NCI-H1930 (cell line): ENCODE measurements around the gene NTSR1.
A peak's percentile ranks its signal among the peaks of the same experiment; 100 is the strongest.

Experiments used
- DNase-seq, 2 experiments: peaks; one replicate each; lab custom pipeline; 2025; lab: John Stamatoyannopoulos, UW

NTSR1 gene

DNA sequence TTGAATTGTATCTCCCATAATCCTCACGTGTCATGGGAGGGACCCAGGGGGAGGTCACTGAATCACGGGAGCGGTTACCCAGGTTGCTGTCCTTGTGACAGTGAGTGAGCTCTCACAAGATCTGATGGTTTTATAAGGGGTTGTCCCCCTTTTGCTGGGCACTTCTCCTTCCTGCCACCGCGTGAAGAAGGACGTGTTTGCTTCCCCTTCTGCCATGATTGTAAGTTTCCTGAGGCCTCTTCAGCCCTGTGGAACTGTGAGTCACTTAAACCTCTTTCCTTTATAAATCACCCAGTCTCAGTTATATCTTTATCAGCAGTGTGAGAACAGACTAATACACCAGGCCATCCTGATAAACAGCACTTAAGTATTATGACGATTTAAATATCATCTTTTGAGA, 78.7 kb downstream of the NTSR1 start:
- DNase-seq, result no peak

DNA sequence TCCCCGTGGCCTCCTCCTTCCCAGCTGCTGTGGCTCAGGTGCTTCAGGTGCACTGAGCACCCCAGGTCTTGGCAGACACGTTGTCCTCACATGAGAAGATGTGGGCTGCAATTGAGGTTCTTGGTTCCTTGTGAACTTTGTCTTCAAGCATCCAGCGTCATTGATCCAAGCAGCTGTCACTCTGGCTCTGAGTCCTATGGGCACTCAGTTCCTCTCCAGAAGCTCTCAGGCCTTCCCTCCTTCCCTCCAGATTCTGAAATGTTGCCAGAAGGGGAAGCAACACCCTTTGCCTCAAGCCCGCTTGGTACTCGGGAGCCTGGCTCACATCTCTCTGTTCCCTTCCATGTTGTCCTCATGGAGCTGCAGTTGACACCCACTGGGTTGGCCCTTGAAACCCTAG, 79.2 kb downstream of the NTSR1 start:
- no peak for DNase-seq

GRCh38 chr20:62788607-62789006, 80.0 kb downstream of the NTSR1 start:
- DNase-seq, result no peak

DNA sequence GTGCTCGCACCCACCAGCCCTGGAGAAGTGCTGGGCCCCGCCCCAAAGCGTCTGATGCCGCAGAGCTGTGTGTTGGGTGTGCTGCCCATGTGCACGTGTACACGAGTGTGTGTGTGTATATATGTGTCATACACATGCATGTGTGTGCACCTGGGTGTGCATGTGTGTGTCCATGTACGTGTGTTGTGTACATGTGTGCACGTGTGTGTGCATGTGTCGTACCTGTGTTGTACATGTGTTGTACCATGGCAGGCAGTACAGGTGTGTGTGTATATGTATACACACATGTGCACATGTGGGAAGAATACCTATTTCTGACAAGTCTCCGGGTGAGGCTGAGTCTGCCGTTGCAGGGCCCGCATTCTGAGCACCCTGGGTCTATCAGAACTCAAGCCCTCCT, 81.4 kb downstream of the NTSR1 start:
- no peak for DNase-seq

- peak; percentile 91 to 94 for DNase-seq
Observed at GRCh38 chr20:62791301-62792181, 82.9 kb downstream of the NTSR1 start.

GRCh38 chr20:62792182-62792939, 83.7 kb downstream of the NTSR1 start:
- no peak for DNase-seq

GRCh38 chr20:62792940-62793756, 84.5 kb downstream of the NTSR1 start:
- DNase-seq, result peak in 1 of 2 experiments; percentile 27

DNA sequence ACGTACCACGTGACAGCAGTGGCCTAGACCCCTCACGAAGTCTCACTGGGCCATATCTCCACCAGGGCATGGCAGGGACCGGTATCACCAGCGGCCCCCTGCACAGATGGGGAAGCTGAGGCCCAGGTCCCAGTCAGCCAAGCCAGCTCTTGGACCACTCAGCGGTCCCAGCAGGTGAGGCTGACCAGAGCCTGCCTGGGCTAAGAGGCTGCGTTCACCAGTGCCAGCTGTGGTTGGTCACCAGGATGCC, 85.0 kb downstream of the NTSR1 start:
- no peak for DNase-seq

DNA sequence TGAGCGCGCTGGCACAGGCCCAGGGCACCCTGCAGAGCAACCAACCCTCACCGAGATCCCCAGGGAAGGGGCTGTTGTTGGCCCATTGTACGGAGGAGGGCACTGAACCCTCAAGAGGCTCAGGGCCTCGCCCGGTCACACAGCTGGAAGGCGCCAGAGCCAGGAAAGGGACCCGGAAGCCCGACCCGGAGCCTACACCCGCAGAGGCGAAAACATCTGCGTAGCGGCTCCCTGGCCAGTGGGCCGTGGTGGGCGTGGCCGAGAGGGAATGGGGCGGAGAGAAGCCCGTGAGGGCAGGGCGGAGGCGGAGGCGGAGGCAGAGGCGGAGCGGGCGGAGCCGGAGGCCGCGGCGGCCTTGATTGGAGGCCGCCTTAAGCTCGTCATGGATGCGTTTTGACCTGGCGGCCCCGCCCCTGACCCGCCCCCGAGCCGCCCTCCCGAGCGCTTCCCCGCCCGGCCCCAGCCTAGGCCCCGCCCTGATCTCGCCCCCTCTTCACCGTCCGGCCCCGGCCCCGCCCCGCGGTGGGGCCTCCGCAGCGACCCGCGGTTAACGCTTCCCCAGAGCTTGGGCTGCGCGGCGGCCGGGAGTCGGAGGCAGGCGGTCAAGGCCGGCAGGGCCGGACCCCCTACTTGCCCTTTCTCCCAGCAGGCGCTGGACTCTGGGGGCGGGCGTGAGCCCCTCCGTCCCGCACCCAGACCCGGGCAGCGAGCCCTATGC, 85.5 kb downstream of the NTSR1 start:
- peak; percentile 87 to 93 for DNase-seq

- DNase-seq, result peak; percentile 51 to 82
Observed at GRCh38 chr20:62795023-62795761, 86.6 kb downstream of the NTSR1 start.

- no peak for DNase-seq
Observed at GRCh38 chr20:62796699-62797491, 88.3 kb downstream of the NTSR1 start.

DNA sequence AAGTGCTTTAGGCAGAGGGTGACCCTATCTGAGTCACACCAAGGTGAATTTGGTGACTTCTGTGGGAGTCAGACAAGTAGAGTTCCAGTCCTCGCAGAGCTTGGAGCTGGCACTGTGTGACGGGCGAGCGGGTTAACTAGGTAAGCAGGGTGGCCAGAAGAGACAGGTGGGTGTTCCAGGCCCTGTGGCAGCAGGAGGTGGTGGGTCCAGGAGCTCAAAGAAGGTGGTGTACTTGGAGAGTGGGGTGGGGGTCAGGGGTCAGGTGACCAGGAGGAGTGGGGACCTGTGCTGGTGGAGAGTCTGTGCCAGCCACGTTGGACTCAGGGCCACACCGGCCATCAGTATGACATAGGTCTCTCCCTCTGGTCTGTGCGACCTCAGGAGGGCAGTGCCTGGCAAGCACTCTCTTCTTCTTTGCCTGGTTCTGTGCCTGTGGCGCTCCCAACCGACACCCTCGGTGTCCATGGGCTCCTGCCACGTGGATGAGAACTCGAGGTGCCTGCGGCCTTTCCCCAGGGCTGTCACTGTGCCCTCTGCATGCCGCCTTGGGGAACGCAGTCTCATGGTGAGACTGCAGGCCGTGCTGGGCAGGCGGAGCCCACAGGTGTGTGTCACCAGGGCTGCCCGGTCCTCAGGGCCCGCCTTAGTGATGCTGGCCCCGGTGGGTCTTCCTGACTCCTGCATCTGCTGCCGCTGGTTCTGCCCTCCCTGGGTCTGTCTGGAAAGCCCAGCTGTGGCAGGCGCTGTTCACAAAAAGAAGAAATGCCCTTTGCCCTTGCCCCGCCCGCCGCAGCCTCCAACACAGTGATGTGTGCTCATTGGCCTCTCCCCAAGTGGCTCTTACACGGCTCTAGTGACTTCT, 89.3 kb downstream of the NTSR1 start:
- DNase-seq, result no peak

- no peak for DNase-seq
Observed at GRCh38 chr20:62799036-62799435, 90.4 kb downstream of the NTSR1 start.

GRCh38 chr20:62799459-62799858, 90.8 kb downstream of the NTSR1 start:
- no peak for DNase-seq

DNA sequence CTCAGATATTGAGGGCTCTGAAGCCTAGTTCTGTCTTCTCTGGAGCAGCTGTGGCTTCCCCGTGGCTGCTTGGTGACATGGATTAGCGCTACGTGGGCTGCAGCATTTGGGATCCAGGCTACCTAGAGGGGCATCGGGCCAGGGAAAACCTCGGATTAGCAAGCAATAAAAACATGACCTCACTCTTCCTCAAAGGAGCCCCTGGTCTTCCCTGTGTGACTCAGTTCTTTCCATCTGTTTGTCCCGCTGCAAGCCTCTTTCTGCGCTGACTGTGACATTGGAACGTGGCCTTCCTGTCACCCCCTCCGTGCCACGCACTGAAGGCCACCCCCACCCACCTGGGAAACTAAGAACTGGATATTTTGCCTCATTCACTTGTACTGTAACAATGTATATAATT, 91.2 kb downstream of the NTSR1 start:
- DNase-seq, result no peak

- DNase-seq, result no peak
Observed at GRCh38 chr20:62800314-62801259, 92.0 kb downstream of the NTSR1 start.

DNA sequence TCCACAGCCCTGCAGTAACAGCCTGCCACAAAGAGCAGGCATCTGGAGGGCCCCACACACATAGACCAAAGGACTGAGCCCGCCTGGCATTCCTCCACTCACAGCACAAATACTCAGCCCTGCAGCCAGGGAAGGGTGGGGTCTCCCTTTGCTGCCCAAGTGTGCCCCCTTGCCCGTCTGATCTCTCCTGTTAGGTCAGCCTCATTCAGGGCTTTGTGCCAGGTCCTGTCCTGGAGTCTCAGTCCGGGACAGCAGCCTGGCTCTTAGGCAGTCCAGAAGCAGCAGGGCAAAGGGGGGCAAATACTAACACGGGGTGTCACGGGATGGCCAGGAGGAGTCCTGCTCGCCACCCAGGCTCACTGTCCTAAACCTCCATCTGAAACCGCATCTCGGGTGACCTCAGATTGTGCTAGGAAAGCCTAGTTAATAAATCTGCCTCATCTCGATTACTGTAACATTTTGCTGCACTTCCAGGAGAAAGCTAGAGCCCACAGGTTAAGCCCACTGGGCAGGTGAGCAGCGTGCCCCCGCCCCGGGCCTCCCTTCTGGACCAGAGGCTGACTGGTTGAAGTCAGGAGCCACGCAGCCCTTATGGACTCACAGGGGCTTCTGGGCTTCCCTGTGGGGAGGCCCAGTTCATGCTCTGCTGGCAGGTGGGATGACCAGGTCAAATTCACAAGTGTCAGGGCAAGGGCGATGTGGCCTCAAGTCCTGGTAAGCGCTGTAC, 92.8 kb downstream of the NTSR1 start:
- DNase-seq, result no peak
